ENCODE data around the gene HSD17B1. TPM values are rescaled to one million over a fixed set of nuclear protein-coding genes. Genes with fewer than 3 reads are reported as not detected.
A peak's percentile ranks its signal among the peaks of the same experiment; 100 is the strongest.

HSD17B1 gene
- total RNA-seq, 1 donor from 2014 or later, result 0.64 TPM

GRCh38 chr17:42603318-42603717 is 50.6 kb downstream of the HSD17B1 start:
- no peak for DNase-seq (ENCODE audit: low spot score)
- no peaks in the 10 kb centered on the region for H3K36me3 Mint-ChIP-seq (ENCODE audit: low read depth, unreplicated experiment)
- no peak overlapping the region for H3K4me3 Mint-ChIP-seq (ENCODE audit: unreplicated experiment)
- H3K9me3 Mint-ChIP-seq (ENCODE audit: unreplicated experiment), result no peaks in the 10 kb centered on the region
- TF ChIP-seq CTCF (IDR thresholded peaks at IDR 0.05; ENCODE audit: unreplicated experiment), result no peak
- peaks cover 11% of the 10 kb centered on the region for H3K4me1 Mint-ChIP-seq (ENCODE audit: unreplicated experiment)
- H3K27ac Mint-ChIP-seq (ENCODE audit: unreplicated experiment), result no peak overlapping the region
- H3K27me3 Mint-ChIP-seq (ENCODE audit: unreplicated experiment), result peaks cover 3% of the 10 kb centered on the region

Small RNA genes within 50 kb of the gene (microRNA-seq; reads per million reads assigned to microRNA genes)
- gene MIR5010 (ENCODE audit: unreplicated experiment), result 37.4 reads per million, percentile 73 among the genes with 10 or more reads in this experiment

Other genes with a start within 250 kb of the HSD17B1 start
- gene STAT3, start 164.5 kb upstream of the HSD17B1 start, total RNA-seq (ENCODE audit: unreplicated experiment), result 160 TPM
- gene CAVIN1, start 129.7 kb upstream of the HSD17B1 start, total RNA-seq (ENCODE audit: unreplicated experiment), result 334 TPM
- gene ATP6V0A1, start 94.0 kb upstream of the HSD17B1 start, total RNA-seq (ENCODE audit: unreplicated experiment), result 103 TPM
- gene NAGLU, start 16.7 kb upstream of the HSD17B1 start, total RNA-seq (ENCODE audit: unreplicated experiment), result 24.2 TPM
- gene COASY, start 9.2 kb downstream of the HSD17B1 start, total RNA-seq (ENCODE audit: unreplicated experiment), result 66.3 TPM
- gene MLX, start 14.2 kb downstream of the HSD17B1 start, total RNA-seq (ENCODE audit: unreplicated experiment), result 45.9 TPM
- 8.0 TPM for gene PSMC3IP, start 24.8 kb downstream of the HSD17B1 start, total RNA-seq (ENCODE audit: unreplicated experiment)
- gene RETREG3, start 56.5 kb downstream of the HSD17B1 start, total RNA-seq (ENCODE audit: unreplicated experiment), result 92.1 TPM
- 54.5 TPM for gene TUBG1, start 56.8 kb downstream of the HSD17B1 start, total RNA-seq (ENCODE audit: unreplicated experiment)
- 19.7 TPM for gene TUBG2, start 106.4 kb downstream of the HSD17B1 start, total RNA-seq (ENCODE audit: unreplicated experiment)
- gene PLEKHH3, start 124.1 kb downstream of the HSD17B1 start, total RNA-seq (ENCODE audit: unreplicated experiment), result 25.2 TPM
- gene CCR10, start 128.9 kb downstream of the HSD17B1 start, total RNA-seq (ENCODE audit: unreplicated experiment), result 1.2 TPM
- gene CNTNAP1, start 129.6 kb downstream of the HSD17B1 start, total RNA-seq (ENCODE audit: unreplicated experiment), result 8.9 TPM
- 31.7 TPM for gene EZH1, start 192.1 kb downstream of the HSD17B1 start, total RNA-seq (ENCODE audit: unreplicated experiment)
- 630 TPM for gene RAMP2, start 208.3 kb downstream of the HSD17B1 start, total RNA-seq (ENCODE audit: unreplicated experiment)
- gene VPS25, start 220.5 kb downstream of the HSD17B1 start, total RNA-seq (ENCODE audit: unreplicated experiment), result 39.4 TPM
- gene WNK4, start 227.7 kb downstream of the HSD17B1 start, total RNA-seq (ENCODE audit: unreplicated experiment), result 8.9 TPM
- 60.3 TPM for gene COA3, start 245.8 kb downstream of the HSD17B1 start, total RNA-seq (ENCODE audit: unreplicated experiment)
- 0.59 TPM for gene CNTD1, start 245.9 kb downstream of the HSD17B1 start, total RNA-seq (ENCODE audit: unreplicated experiment)